IPS-NIHi7 (cell line): Measurements from ENCODE around the gene ANXA9.

ENCODE experiments used
- DNase-seq: peaks from one replicate; pipeline ENCODE4 v3.0.0; 2012; ENCODE audit warnings: mixed read lengths; ENCODE audit errors: extremely low spot score

The ANXA9 gene

GRCh38 chr1:150981805-150982712 lies at the start of gene ANXA9:
Gene ANXA9, plus strand, starts transcription at chr1:150982292. Its CDS starts 814 bp downstream, at chr1:150983106.
- no peak for DNase-seq

GRCh38 chr1:150944856-150945255 lies 37.2 kb upstream of the ANXA9 start:
- no peak for DNase-seq

- DNase-seq: no peak
Measured at GRCh38 chr1:150954708-150955107, 27.4 kb upstream of the ANXA9 start.

- no peak for DNase-seq
Measured at GRCh38 chr1:150955280-150955679, 26.8 kb upstream of the ANXA9 start.

- no peak for DNase-seq
Measured at GRCh38 chr1:150957666-150958065, 24.4 kb upstream of the ANXA9 start.

- DNase-seq: no peak
Measured at GRCh38 chr1:150960646-150961045, 21.4 kb upstream of the ANXA9 start.

GRCh38 chr1:150961756-150962155 lies 20.3 kb upstream of the ANXA9 start:
- no peak for DNase-seq

- no peak for DNase-seq
Measured at GRCh38 chr1:150963321-150964163, 18.6 kb upstream of the ANXA9 start.

GRCh38 chr1:150964164-150964489 lies 18.0 kb upstream of the ANXA9 start:
- DNase-seq: no peak

- DNase-seq: no peak
Measured at GRCh38 chr1:150965605-150966004, 16.5 kb upstream of the ANXA9 start.

GRCh38 chr1:150966011-150966410 lies 16.1 kb upstream of the ANXA9 start:
- DNase-seq: no peak

GRCh38 chr1:150967936-150968335 lies 14.2 kb upstream of the ANXA9 start:
- DNase-seq: no peak

GRCh38 chr1:150968491-150968890 lies 13.6 kb upstream of the ANXA9 start:
- no peak for DNase-seq

- DNase-seq: no peak
Measured at GRCh38 chr1:150969626-150970025, 12.5 kb upstream of the ANXA9 start.

- DNase-seq: peak; percentile 45
Measured at GRCh38 chr1:150970808-150971582, 11.1 kb upstream of the ANXA9 start.

GRCh38 chr1:150971583-150972416 lies 10.3 kb upstream of the ANXA9 start:
- DNase-seq: peak; percentile 45

GRCh38 chr1:150972417-150972940 lies 9.6 kb upstream of the ANXA9 start:
- no peak for DNase-seq

- no peak for DNase-seq
Measured at GRCh38 chr1:150973258-150973835, 8.7 kb upstream of the ANXA9 start.

GRCh38 chr1:150973836-150974579 lies 8.1 kb upstream of the ANXA9 start:
- no peak for DNase-seq
